Astrocyte (in vitro differentiated cells and primary cell): Measurements from ENCODE around the gene OR56A4.

ENCODE experiments used
- CTCF ChIP-seq: IDR thresholded peaks from 2 replicates; pipeline ENCODE4 v1.5.1; 2011; ENCODE audit warnings: low read depth, mild to moderate bottlenecking, inconsistent platforms, low read length, moderate library complexity; ENCODE audit not compliant: insufficient read depth
- EZH2 ChIP-seq: IDR thresholded peaks from 2 replicates; pipeline ENCODE4 v1.6.1; 2012; ENCODE audit warnings: mild to moderate bottlenecking, low read length, inconsistent platforms; ENCODE audit not compliant: insufficient read depth

GRCh38 chr11:5994791-5995190, 12.0 kb downstream of the OR56A4 start:
- TF ChIP-seq CTCF (no peak), EZH2 (no peak)
